ENCODE measurements around the gene CRAMP1. TPM values are rescaled to one million over a fixed set of nuclear protein-coding genes. Genes with fewer than 3 reads are reported as not detected.

Gene CRAMP1
- total and polyA plus RNA-seq, 12 donors, result 4.3 to 19.0 (median 9.9) TPM

DNA sequence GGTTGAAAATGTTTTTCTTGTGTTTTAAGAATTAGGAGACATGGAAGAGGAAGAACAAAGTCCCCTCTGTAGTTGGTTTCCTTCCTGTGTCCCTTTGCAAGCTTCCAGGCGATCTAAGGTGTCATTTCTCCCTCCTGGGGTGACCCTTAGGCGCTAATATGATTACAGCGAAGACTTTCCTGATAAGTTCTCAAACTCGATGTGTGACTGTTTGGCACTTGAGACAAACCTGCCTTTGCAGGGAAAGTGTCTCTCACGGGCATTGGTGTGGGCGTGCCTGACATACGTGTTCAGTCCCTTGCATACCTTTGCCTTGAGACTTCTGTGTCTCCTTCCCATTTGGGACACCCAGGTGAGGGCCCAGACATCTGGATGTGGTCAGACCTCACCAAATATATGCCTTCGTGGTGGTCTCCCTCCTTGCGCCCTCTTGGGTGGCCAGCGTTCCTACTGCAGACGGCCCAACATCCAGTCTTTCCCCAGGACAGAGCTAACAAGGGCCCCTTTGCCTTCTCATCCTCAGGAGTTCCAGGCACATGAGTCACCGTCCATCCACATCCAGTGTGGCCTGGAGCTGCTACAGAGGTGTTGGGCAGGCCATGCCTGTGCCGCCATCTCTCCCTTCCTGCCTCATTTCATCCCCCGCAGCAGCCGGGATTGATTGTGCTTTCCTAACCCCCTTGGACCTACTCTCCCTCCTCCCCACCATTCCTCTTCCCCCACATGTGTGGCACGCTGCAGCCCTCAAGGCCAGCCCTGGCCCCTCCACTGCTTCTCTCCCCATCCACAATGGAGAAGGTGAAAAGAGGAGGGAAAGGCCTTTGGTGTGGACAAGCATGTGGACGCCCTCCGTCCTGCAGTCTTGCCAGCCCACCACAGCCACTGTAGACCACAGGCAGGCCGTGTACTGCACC, 62.8 kb downstream of the CRAMP1 start:
- Histone ChIP-seq H3K27me3 (no peaks in the 10 kb centered on the region), H3K4me1 (replicated peaks in 1 of 2) (peaks cover 0 to 11% of the 10 kb centered on the region in 2 donors), H3K4me3 (no peak overlapping the region), H3K36me3 (replicated peaks in 1 of 2) (peaks cover 0 to 50% of the 10 kb centered on the region in 2 donors), H3K27ac (no peak overlapping the region), H3K9me3 (replicated peaks in 1 of 3) (no peaks in the 10 kb centered on the region)
- TF ChIP-seq, protein P1, sequence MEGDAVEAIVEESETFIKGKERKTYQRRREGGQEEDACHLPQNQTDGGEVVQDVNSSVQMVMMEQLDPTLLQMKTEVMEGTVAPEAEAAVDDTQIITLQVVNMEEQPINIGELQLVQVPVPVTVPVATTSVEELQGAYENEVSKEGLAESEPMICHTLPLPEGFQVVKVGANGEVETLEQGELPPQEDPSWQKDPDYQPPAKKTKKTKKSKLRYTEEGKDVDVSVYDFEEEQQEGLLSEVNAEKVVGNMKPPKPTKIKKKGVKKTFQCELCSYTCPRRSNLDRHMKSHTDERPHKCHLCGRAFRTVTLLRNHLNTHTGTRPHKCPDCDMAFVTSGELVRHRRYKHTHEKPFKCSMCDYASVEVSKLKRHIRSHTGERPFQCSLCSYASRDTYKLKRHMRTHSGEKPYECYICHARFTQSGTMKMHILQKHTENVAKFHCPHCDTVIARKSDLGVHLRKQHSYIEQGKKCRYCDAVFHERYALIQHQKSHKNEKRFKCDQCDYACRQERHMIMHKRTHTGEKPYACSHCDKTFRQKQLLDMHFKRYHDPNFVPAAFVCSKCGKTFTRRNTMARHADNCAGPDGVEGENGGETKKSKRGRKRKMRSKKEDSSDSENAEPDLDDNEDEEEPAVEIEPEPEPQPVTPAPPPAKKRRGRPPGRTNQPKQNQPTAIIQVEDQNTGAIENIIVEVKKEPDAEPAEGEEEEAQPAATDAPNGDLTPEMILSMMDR (IDR thresholded peaks at IDR 0.05), result no peak
- TF ChIP-seq POLR2A (IDR thresholded peaks at IDR 0.05), result no peak
- WGBS, 4 donors, result 88 to 94% (median 90%) methylated on average over 15 to 19 of the region's 19 CpGs
- intact Hi-C loops (cut with DNase I), result loop anchor here in 1 of 2 donors (10.0 kb wide), 1 partner anchor 70 kb away; no protein-coding TSS in a partner anchor
- DNase-seq, result no peak

DNA sequence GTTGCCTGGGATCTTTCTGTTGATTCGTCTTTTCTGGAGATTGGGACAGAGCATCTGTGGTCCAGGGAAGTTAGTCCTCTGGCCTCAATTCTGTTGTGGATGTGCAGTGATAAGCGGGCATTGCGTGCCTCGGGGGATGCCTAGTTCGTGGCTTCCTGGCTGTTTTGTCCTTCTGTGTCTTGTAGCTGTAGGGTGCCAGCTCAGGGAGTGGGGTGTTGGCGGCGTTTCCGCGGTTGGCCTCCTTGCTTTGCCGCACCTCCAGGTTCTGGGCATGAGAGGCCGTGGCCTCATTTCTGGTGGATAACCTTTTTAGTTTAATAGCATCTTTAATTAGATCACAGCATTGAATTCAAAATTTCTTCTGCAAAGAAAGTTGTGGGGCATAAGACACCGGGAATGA, 64.5 kb downstream of the CRAMP1 start:
- Histone ChIP-seq H3K27ac (no peak overlapping the region), H3K36me3 (replicated peaks in 1 of 2) (peaks cover 0 to 36% of the 10 kb centered on the region in 2 donors), H3K9me3 (replicated peaks in 1 of 3) (no peaks in the 10 kb centered on the region), H3K4me1 (replicated peaks in 1 of 2) (peaks cover 0 to 11% of the 10 kb centered on the region in 2 donors), H3K4me3 (no peak overlapping the region), H3K27me3 (no peaks in the 10 kb centered on the region)
- TF ChIP-seq, protein P1 (IDR thresholded peaks at IDR 0.05), result no peak
- 85 to 95% (median 91%) methylated on average over 12 of the region's 12 CpGs for WGBS, 4 donors
- no peak for DNase-seq
- intact Hi-C loops (cut with DNase I), result loop anchor here in 1 of 2 donors (10.0 kb wide), 1 partner anchor 68 kb away; no protein-coding TSS in a partner anchor

DNA sequence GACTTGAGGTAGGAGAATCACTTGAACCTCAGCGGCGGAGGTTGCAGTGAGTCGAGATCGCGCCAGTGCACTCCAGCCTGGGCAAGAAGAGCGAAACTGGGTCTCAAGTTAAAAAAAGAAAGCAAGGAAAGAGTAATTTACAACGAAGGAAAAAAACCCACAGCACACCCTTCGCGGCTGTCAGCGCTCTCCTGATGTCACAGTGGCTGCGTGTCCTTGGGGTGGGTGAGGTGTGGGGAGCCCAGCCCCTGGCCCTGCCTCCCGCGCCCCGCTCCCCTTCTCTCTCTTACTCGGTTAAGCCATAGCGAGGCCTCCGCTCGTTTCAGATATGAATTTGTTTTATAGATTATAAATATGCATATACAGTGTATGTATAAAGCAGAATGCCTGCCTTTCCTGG, 65.2 kb downstream of the CRAMP1 start:
- H3K27ac ChIP-seq, result no peak overlapping the region
- 87 to 89% (median 87%) methylated on average over 18 of the region's 18 CpGs for WGBS, 4 donors

More for the DNA sequence above, 65.2 kb downstream of the CRAMP1 start:
- intact Hi-C loops (cut with DNase I), result loop anchor here in 1 of 2 donors (10.0 kb wide), 1 partner anchor 67 kb away; no protein-coding TSS in a partner anchor
- H3K4me3 ChIP-seq, result peak overlapping the region in 1 of 4 donors; percentile 84
- H3K9me3 ChIP-seq (replicated peaks in 1 of 3), result no peaks in the 10 kb centered on the region
- peaks cover 0 to 11% of the 10 kb centered on the region in 2 donors for H3K4me1 ChIP-seq (replicated peaks in 1 of 2)
- no peaks in the 10 kb centered on the region for H3K27me3 ChIP-seq
- no peak for TF ChIP-seq POLR2A (IDR thresholded peaks at IDR 0.05)
- TF ChIP-seq, protein P1 (IDR thresholded peaks at IDR 0.05), result no peak
- peaks cover 0 to 30% of the 10 kb centered on the region in 2 donors for H3K36me3 ChIP-seq (replicated peaks in 1 of 2)
- no peak for DNase-seq

Measured in adrenal gland (tissue), 12 donors.